ENCODE results near the gene YARS1.

Gene YARS1

GRCh38 chr1:32830092-32830852 is 13.1 kb upstream of the YARS1 start:
- no peak for TF ChIP-seq CTCF (conservative IDR thresholded peaks at IDR 0.05)
- no peak overlapping the region for H3K27ac ChIP-seq

GRCh38 chr1:32828341-32828740 is 11.2 kb upstream of the YARS1 start:
- no peak overlapping the region for H3K27ac ChIP-seq
- peak; percentile 57 for TF ChIP-seq CTCF (conservative IDR thresholded peaks at IDR 0.05)

GRCh38 chr1:32825181-32825580 is 8.0 kb upstream of the YARS1 start:
- no peak for TF ChIP-seq CTCF (conservative IDR thresholded peaks at IDR 0.05)
- H3K27ac ChIP-seq: no peak overlapping the region

- TF ChIP-seq CTCF (conservative IDR thresholded peaks at IDR 0.05): no peak
- H3K27ac ChIP-seq: peak overlapping the region; percentile 97
Observed at GRCh38 chr1:32818804-32819541, 1.8 kb upstream of the YARS1 start.

- no peak for TF ChIP-seq CTCF (conservative IDR thresholded peaks at IDR 0.05)
- peak overlapping the region; percentile 97 for H3K27ac ChIP-seq
Observed at GRCh38 chr1:32817815-32818786, 943 bp upstream of the YARS1 start.

GRCh38 chr1:32816676-32817158 is 441 bp downstream of the YARS1 start:
- TF ChIP-seq CTCF (conservative IDR thresholded peaks at IDR 0.05): no peak

More at GRCh38 chr1:32816676-32817158, 441 bp downstream of the YARS1 start:
- peak overlapping the region; percentile 97 for H3K27ac ChIP-seq
